Gastrocnemius medialis (tissue), 4 donors: ENCODE data around the gene ZNF407.

ENCODE experiments used
- POLR2A ChIP-seq, 2 donors: fragments of 450-650 bp; IDR thresholded peaks; one replicate each; pipeline ENCODE4 v1.6.1; 2017; ENCODE audit warnings: antibody characterized with exemption in 2 of 2, mild to moderate bottlenecking in 2 of 2, moderate library complexity in 2 of 2
- TF ChIP-seq, protein P1 (sequence below), 5 experiments: fragments of 450-650 bp in 3 of 5; fragments of 200-600 bp in 2 of 5; sonication (generic) in 2 of 5; IDR thresholded peaks in 4 of 5; conservative IDR thresholded peaks in 1 of 5; 1 replicate in 4 of 5; 2 replicates in 1 of 5; pipeline ENCODE4 v1.5.1; 2016 to 2019; ENCODE audit warnings: antibody characterized with exemption in 5 of 5, mild to moderate bottlenecking in 3 of 5, moderate library complexity in 3 of 5

DNA sequence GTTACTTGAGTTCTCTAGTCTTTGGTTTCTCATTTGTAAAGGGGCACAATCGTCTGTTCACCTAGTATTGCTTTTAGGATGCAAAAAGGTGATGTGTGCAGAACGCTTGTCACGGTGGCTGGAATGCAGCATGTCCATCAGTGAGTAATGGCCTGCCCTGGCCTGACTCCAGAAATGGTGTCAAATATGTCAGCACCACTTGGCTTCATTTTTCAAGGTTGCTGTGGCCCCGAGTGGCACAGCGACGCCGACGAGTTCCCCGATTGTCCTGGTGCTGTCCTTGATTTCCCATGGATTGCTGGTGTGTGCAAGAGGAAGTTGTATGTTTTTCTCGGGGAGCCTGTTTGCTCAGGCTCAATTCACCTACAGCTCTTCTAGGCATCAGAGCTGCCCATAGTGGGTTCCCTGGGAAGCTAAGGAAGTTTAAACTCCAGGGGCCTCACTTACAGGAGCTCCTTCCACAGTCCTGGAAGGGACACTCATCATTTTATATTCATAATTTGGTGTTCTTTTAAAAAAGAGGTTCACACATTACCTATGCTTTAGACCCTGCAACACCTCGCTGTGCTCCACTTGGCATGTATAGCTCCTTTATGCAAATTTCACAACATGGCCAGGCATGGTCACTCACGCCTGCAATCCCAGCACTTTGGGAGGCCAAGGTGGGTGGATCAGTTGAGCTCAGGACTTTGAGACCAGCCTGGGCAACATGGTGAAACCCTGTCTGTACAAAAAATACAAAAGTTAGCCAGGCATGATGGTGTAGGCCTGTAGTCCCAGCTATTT, 25.6 kb upstream of the ZNF407 start:
- TF ChIP-seq, protein P1, sequence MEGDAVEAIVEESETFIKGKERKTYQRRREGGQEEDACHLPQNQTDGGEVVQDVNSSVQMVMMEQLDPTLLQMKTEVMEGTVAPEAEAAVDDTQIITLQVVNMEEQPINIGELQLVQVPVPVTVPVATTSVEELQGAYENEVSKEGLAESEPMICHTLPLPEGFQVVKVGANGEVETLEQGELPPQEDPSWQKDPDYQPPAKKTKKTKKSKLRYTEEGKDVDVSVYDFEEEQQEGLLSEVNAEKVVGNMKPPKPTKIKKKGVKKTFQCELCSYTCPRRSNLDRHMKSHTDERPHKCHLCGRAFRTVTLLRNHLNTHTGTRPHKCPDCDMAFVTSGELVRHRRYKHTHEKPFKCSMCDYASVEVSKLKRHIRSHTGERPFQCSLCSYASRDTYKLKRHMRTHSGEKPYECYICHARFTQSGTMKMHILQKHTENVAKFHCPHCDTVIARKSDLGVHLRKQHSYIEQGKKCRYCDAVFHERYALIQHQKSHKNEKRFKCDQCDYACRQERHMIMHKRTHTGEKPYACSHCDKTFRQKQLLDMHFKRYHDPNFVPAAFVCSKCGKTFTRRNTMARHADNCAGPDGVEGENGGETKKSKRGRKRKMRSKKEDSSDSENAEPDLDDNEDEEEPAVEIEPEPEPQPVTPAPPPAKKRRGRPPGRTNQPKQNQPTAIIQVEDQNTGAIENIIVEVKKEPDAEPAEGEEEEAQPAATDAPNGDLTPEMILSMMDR (IDR thresholded peaks at IDR 0.05 in 4 of 5, conservative IDR thresholded peaks at IDR 0.05 in 1 of 5) = no peak
- TF ChIP-seq POLR2A (IDR thresholded peaks at IDR 0.05) = no peak
